Activated T-helper 17 cell treated with anti-CD3 and anti-CD28 coated beads, Interleukin-2, amount 50 U/mL, for 72 hours (primary cell): ENCODE measurements around the gene PACSIN2. TPM values are rescaled to one million over a fixed set of nuclear protein-coding genes. Genes with fewer than 3 reads are reported as not detected.
"Not testable (repeated sequence)": the region's sequence is repeated elsewhere in the genome, so short reads cannot be mapped to it uniquely, and the experiment has no call there.

Experiments
- ATAC-seq: fragments of 150-1000 bp; cut with Tn5 transposase; replicated peaks from 2 replicates; pipeline ENCODE4 v1.10.0; 2021; ENCODE audit warnings: mild to moderate bottlenecking, moderate library complexity
- H3K27ac Mint-ChIP-seq: one replicate; pipeline ENCODE4 v1.8.0; 2022; ENCODE audit warnings: mixed read lengths
- H3K27me3 Mint-ChIP-seq: one replicate; pipeline ENCODE4 v1.8.0; 2022; ENCODE audit warnings: mixed read lengths
- H3K36me3 Mint-ChIP-seq: one replicate; pipeline ENCODE4 v1.8.0; 2022; ENCODE audit warnings: low read depth, mild to moderate bottlenecking, mixed read lengths
- H3K4me1 Mint-ChIP-seq: one replicate; pipeline ENCODE4 v1.8.0; 2022; ENCODE audit warnings: mixed read lengths
- H3K4me3 Mint-ChIP-seq: one replicate; pipeline ENCODE4 v1.8.0; 2022; ENCODE audit warnings: mild to moderate bottlenecking, mixed read lengths
- H3K9me3 Mint-ChIP-seq: one replicate; pipeline ENCODE4 v1.8.0; 2022; ENCODE audit warnings: mixed read lengths
- total RNA-seq, 2 donors: library from RNA; stranded (reverse); gene quantifications; one replicate each; pipeline ENCODE4 v1.2.3, GENCODE V29; 2022

PACSIN2 gene
- total RNA-seq, 2 donors from 2014 or later, result 22.9 to 26.3 TPM

GRCh38 chr22:42972649-42973535 is 42.1 kb downstream of the PACSIN2 start:
- no peaks in the 10 kb centered on the region for H3K27me3 Mint-ChIP-seq
- no peaks in the 10 kb centered on the region for H3K9me3 Mint-ChIP-seq
- H3K4me3 Mint-ChIP-seq, result no peak overlapping the region
- H3K36me3 Mint-ChIP-seq, result peaks cover 13% of the 10 kb centered on the region
- peaks cover 36% of the 10 kb centered on the region for H3K4me1 Mint-ChIP-seq
- ATAC-seq, result no peak
- peak overlapping the region; percentile 33 for H3K27ac Mint-ChIP-seq

GRCh38 chr22:42971473-42971860 is 43.5 kb downstream of the PACSIN2 start:
- Mint-ChIP-seq H3K36me3 (peaks cover 14% of the 10 kb centered on the region), H3K4me1 (peaks cover 34% of the 10 kb centered on the region)
- ATAC-seq, H3K27ac Mint-ChIP-seq, H3K4me3 Mint-ChIP-seq, H3K9me3 Mint-ChIP-seq, H3K27me3 Mint-ChIP-seq: not testable (repeated sequence)

GRCh38 chr22:42970029-42970428 is 44.9 kb downstream of the PACSIN2 start:
- Mint-ChIP-seq H3K9me3 (no peaks in the 10 kb centered on the region), H3K36me3 (peaks cover 18% of the 10 kb centered on the region), H3K27ac (peak overlapping the region; percentile 18), H3K4me3 (no peak overlapping the region), H3K4me1 (peaks cover 38% of the 10 kb centered on the region), H3K27me3 (no peaks in the 10 kb centered on the region)
- peak; percentile 57 for ATAC-seq

- H3K4me1 Mint-ChIP-seq, result peaks cover 43% of the 10 kb centered on the region
- H3K27me3 Mint-ChIP-seq, result no peaks in the 10 kb centered on the region
- no peaks in the 10 kb centered on the region for H3K9me3 Mint-ChIP-seq
- peak overlapping the region; percentile 18 for H3K27ac Mint-ChIP-seq
- peaks cover 23% of the 10 kb centered on the region for H3K36me3 Mint-ChIP-seq
- ATAC-seq, result no peak
- H3K4me3 Mint-ChIP-seq, result no peak overlapping the region
These were observed 45.5 kb downstream of the PACSIN2 start for GRCh38 chr22:42969348-42969975.

- no peaks in the 10 kb centered on the region for H3K9me3 Mint-ChIP-seq
These were observed 47.0 kb downstream of the PACSIN2 start for GRCh38 chr22:42967933-42968332.

GRCh38 chr22:42967005-42967404 is 47.9 kb downstream of the PACSIN2 start:
- Mint-ChIP-seq H3K4me1 (peaks cover 39% of the 10 kb centered on the region), H3K9me3 (no peaks in the 10 kb centered on the region), H3K27me3 (no peaks in the 10 kb centered on the region), H3K36me3 (peaks cover 36% of the 10 kb centered on the region), H3K4me3 (no peak overlapping the region), H3K27ac (no peak overlapping the region)
- no peak for ATAC-seq

More at GRCh38 chr22:42967933-42968332, 47.0 kb downstream of the PACSIN2 start:
- H3K27ac Mint-ChIP-seq, result no peak overlapping the region
- peaks cover 44% of the 10 kb centered on the region for H3K4me1 Mint-ChIP-seq
- H3K36me3 Mint-ChIP-seq, result peaks cover 34% of the 10 kb centered on the region
- no peak overlapping the region for H3K4me3 Mint-ChIP-seq
- H3K27me3 Mint-ChIP-seq, result no peaks in the 10 kb centered on the region
- ATAC-seq, result no peak

GRCh38 chr22:42966497-42966896 is 48.5 kb downstream of the PACSIN2 start:
- Mint-ChIP-seq H3K4me3 (no peak overlapping the region), H3K9me3 (no peaks in the 10 kb centered on the region), H3K27me3 (no peaks in the 10 kb centered on the region), H3K36me3 (peaks cover 36% of the 10 kb centered on the region), H3K4me1 (peaks cover 43% of the 10 kb centered on the region), H3K27ac (no peak overlapping the region)
- ATAC-seq, result no peak

- ATAC-seq, result peak; percentile 92
- H3K27me3 Mint-ChIP-seq, result no peaks in the 10 kb centered on the region
- H3K27ac Mint-ChIP-seq, result peak overlapping the region; percentile 95
- H3K9me3 Mint-ChIP-seq, result no peaks in the 10 kb centered on the region
- peaks cover 41% of the 10 kb centered on the region for H3K4me1 Mint-ChIP-seq
- peaks cover 34% of the 10 kb centered on the region for H3K36me3 Mint-ChIP-seq
- peak overlapping the region; percentile 64 for H3K4me3 Mint-ChIP-seq
These were observed 49.8 kb downstream of the PACSIN2 start for GRCh38 chr22:42964994-42965699.

- ATAC-seq, result no peak
- Mint-ChIP-seq H3K27ac (peak overlapping the region; percentile 46), H3K9me3 (no peaks in the 10 kb centered on the region), H3K27me3 (no peaks in the 10 kb centered on the region), H3K4me1 (peaks cover 48% of the 10 kb centered on the region), H3K36me3 (peaks cover 36% of the 10 kb centered on the region), H3K4me3 (no peak overlapping the region)
These were observed 51.7 kb downstream of the PACSIN2 start for GRCh38 chr22:42963231-42963595.

- Mint-ChIP-seq H3K36me3 (peaks cover 35% of the 10 kb centered on the region), H3K27ac (peak overlapping the region; percentile 46), H3K27me3 (no peaks in the 10 kb centered on the region), H3K4me1 (peaks cover 47% of the 10 kb centered on the region), H3K4me3 (no peak overlapping the region), H3K9me3 (no peaks in the 10 kb centered on the region)
- ATAC-seq, result no peak
These were observed 52.4 kb downstream of the PACSIN2 start for GRCh38 chr22:42962295-42963230.

GRCh38 chr22:42961810-42962209 is 53.1 kb downstream of the PACSIN2 start:
- H3K4me1 Mint-ChIP-seq, result peaks cover 47% of the 10 kb centered on the region
- H3K4me3 Mint-ChIP-seq, result no peak overlapping the region
- ATAC-seq, result no peak
- H3K9me3 Mint-ChIP-seq, result no peaks in the 10 kb centered on the region
- H3K36me3 Mint-ChIP-seq, result peaks cover 35% of the 10 kb centered on the region
- H3K27ac Mint-ChIP-seq, result no peak overlapping the region
- no peaks in the 10 kb centered on the region for H3K27me3 Mint-ChIP-seq

GRCh38 chr22:42961400-42961690 is 53.6 kb downstream of the PACSIN2 start:
- H3K27ac Mint-ChIP-seq, H3K4me3 Mint-ChIP-seq, H3K9me3 Mint-ChIP-seq, H3K27me3 Mint-ChIP-seq, ATAC-seq: not testable (repeated sequence)
- peaks cover 47% of the 10 kb centered on the region for H3K4me1 Mint-ChIP-seq
- peaks cover 35% of the 10 kb centered on the region for H3K36me3 Mint-ChIP-seq

- no peak for ATAC-seq
- H3K9me3 Mint-ChIP-seq, result no peaks in the 10 kb centered on the region
- H3K4me3 Mint-ChIP-seq, result no peak overlapping the region
- H3K27ac Mint-ChIP-seq, result no peak overlapping the region
- H3K4me1 Mint-ChIP-seq, result peaks cover 47% of the 10 kb centered on the region
- peaks cover 35% of the 10 kb centered on the region for H3K36me3 Mint-ChIP-seq
- H3K27me3 Mint-ChIP-seq, result no peaks in the 10 kb centered on the region
These were observed 54.2 kb downstream of the PACSIN2 start for GRCh38 chr22:42960531-42961399.
